Measurements from ENCODE around the gene DEPDC1B.

DNA sequence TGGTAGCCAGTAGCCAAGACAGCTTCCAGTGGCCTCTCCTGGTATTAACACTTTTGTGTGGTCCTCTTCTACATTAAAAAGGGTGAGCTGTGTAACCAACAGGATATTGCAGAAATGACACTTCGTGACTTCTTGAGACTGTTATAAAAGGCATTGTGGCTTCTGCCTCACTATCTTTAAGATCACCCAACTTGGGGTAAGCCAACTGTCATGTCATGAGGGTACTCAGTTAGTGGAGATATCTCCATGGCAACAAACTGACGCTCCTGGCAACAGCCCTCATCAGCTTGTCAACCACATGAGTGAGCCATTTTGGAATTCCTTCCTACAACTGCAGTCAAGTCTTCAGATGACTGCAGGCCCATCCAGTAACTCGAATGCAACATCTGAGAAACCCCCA is 121.7 kb downstream of the DEPDC1B start:
- TF ChIP-seq, protein P1, sequence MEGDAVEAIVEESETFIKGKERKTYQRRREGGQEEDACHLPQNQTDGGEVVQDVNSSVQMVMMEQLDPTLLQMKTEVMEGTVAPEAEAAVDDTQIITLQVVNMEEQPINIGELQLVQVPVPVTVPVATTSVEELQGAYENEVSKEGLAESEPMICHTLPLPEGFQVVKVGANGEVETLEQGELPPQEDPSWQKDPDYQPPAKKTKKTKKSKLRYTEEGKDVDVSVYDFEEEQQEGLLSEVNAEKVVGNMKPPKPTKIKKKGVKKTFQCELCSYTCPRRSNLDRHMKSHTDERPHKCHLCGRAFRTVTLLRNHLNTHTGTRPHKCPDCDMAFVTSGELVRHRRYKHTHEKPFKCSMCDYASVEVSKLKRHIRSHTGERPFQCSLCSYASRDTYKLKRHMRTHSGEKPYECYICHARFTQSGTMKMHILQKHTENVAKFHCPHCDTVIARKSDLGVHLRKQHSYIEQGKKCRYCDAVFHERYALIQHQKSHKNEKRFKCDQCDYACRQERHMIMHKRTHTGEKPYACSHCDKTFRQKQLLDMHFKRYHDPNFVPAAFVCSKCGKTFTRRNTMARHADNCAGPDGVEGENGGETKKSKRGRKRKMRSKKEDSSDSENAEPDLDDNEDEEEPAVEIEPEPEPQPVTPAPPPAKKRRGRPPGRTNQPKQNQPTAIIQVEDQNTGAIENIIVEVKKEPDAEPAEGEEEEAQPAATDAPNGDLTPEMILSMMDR (conservative IDR thresholded peaks at IDR 0.05; ENCODE audit: low read depth, low read length) = no peak
- TF ChIP-seq USF2 (IDR thresholded peaks at IDR 0.05; ENCODE audit: low read depth, low read length) (no peak), MXI1 (IDR thresholded peaks at IDR 0.05; ENCODE audit: borderline replicate concordance, low read depth, low read length) (no peak), RFX5 (IDR thresholded peaks at IDR 0.05; ENCODE audit: low read depth, low read length) (no peak), MAFK (IDR thresholded peaks at IDR 0.05; ENCODE audit: low read depth, low read length) (no peak), POLR2A (IDR thresholded peaks at IDR 0.05; ENCODE audit: low read depth, low read length) (no peak), BHLHE40 (IDR thresholded peaks at IDR 0.05; ENCODE audit: low read depth, low read length) (no peak), FOS (IDR thresholded peaks at IDR 0.05; ENCODE audit: low read depth, low read length) (no peak), RAD21 (IDR thresholded peaks at IDR 0.05; ENCODE audit: low read length) (no peak), MAZ (IDR thresholded peaks at IDR 0.05; ENCODE audit: borderline replicate concordance, low read depth, low read length) (no peak)

All from IMR-90 (cell line).